ENCODE data around the gene TRIM2.

GRCh38 chr4:153233761-153234371 lies 29.6 kb downstream of the TRIM2 start:
- TF ChIP-seq, protein P1, sequence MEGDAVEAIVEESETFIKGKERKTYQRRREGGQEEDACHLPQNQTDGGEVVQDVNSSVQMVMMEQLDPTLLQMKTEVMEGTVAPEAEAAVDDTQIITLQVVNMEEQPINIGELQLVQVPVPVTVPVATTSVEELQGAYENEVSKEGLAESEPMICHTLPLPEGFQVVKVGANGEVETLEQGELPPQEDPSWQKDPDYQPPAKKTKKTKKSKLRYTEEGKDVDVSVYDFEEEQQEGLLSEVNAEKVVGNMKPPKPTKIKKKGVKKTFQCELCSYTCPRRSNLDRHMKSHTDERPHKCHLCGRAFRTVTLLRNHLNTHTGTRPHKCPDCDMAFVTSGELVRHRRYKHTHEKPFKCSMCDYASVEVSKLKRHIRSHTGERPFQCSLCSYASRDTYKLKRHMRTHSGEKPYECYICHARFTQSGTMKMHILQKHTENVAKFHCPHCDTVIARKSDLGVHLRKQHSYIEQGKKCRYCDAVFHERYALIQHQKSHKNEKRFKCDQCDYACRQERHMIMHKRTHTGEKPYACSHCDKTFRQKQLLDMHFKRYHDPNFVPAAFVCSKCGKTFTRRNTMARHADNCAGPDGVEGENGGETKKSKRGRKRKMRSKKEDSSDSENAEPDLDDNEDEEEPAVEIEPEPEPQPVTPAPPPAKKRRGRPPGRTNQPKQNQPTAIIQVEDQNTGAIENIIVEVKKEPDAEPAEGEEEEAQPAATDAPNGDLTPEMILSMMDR (IDR thresholded peaks at IDR 0.05) = no peak
- TF ChIP-seq POLR2A (IDR thresholded peaks at IDR 0.05) = no peak

Measured in heart left ventricle (tissue), 13 donors.